ENCODE data around the gene LECT2. TPM values are rescaled to one million over a fixed set of nuclear protein-coding genes. Genes with fewer than 3 reads are reported as not detected.
A peak's percentile ranks its signal among the peaks of the same experiment; 100 is the strongest.

Gene LECT2
- total RNA-seq, 4 donors from 2014 or later, result not detected

- ATAC-seq (ENCODE audit: low FRiP score), result peak; percentile 52
- DNase-seq (ENCODE audit: low spot score), result no peak
- TF ChIP-seq, protein P1, sequence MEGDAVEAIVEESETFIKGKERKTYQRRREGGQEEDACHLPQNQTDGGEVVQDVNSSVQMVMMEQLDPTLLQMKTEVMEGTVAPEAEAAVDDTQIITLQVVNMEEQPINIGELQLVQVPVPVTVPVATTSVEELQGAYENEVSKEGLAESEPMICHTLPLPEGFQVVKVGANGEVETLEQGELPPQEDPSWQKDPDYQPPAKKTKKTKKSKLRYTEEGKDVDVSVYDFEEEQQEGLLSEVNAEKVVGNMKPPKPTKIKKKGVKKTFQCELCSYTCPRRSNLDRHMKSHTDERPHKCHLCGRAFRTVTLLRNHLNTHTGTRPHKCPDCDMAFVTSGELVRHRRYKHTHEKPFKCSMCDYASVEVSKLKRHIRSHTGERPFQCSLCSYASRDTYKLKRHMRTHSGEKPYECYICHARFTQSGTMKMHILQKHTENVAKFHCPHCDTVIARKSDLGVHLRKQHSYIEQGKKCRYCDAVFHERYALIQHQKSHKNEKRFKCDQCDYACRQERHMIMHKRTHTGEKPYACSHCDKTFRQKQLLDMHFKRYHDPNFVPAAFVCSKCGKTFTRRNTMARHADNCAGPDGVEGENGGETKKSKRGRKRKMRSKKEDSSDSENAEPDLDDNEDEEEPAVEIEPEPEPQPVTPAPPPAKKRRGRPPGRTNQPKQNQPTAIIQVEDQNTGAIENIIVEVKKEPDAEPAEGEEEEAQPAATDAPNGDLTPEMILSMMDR (IDR thresholded peaks at IDR 0.05), result no peak
Observed at GRCh38 chr5:135973323-135974020, 18.7 kb upstream of the LECT2 start.

DNA sequence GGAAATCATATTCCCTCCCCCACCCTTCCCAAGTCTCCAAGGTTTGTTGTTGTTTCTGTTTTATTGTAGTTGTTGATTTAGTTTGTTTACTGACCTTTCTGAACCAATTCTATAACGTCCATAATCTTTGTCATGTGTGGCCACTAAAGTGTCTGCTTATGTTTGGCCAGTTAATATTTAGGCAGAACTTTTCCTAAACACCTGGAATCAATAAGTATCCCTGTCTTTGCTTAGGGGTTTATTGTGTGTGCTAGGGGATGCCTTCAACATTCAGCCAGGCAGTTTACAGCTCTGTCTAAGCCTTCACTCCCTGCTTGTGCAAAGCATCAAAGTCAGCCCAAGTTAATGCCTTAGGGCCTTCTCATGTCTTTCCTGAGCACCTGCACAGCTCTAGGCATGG is 16.9 kb upstream of the LECT2 start:
- TF ChIP-seq, protein P1 (IDR thresholded peaks at IDR 0.05), result no peak
- DNase-seq (ENCODE audit: low spot score) (no peak), ATAC-seq (ENCODE audit: low FRiP score) (no peak)

GRCh38 chr5:135966790-135967189 is 12.0 kb upstream of the LECT2 start:
- ATAC-seq (ENCODE audit: low FRiP score), result no peak
- DNase-seq (ENCODE audit: low spot score), result no peak
- TF ChIP-seq, protein P1 (IDR thresholded peaks at IDR 0.05), result no peak

DNA sequence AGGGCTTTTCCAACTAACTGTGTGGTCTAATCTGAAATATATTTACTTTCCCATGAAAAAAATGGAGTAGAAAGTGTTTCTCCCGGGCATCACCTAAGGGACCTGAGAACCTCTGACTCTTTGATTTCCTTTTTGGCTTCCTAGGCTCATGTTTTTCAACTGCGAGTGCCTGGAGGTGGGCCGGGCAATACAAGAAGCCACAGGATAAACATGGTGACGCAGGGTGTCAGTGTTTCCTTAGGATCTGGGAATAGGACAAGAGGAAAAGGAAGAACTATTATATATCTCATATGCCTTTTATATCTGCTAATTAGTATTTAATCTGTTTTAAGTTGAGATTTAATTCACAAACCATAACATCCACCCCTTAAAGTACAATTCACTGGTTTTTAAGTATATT is 11.4 kb upstream of the LECT2 start:
- TF ChIP-seq, protein P1 (IDR thresholded peaks at IDR 0.05), result no peak
- DNase-seq (ENCODE audit: low spot score) (no peak), ATAC-seq (ENCODE audit: low FRiP score) (no peak)

GRCh38 chr5:135965504-135965903 is 10.7 kb upstream of the LECT2 start:
- no peak for ATAC-seq (ENCODE audit: low FRiP score)
- DNase-seq (ENCODE audit: low spot score), result no peak
- TF ChIP-seq, protein P1 (IDR thresholded peaks at IDR 0.05), result no peak

DNA sequence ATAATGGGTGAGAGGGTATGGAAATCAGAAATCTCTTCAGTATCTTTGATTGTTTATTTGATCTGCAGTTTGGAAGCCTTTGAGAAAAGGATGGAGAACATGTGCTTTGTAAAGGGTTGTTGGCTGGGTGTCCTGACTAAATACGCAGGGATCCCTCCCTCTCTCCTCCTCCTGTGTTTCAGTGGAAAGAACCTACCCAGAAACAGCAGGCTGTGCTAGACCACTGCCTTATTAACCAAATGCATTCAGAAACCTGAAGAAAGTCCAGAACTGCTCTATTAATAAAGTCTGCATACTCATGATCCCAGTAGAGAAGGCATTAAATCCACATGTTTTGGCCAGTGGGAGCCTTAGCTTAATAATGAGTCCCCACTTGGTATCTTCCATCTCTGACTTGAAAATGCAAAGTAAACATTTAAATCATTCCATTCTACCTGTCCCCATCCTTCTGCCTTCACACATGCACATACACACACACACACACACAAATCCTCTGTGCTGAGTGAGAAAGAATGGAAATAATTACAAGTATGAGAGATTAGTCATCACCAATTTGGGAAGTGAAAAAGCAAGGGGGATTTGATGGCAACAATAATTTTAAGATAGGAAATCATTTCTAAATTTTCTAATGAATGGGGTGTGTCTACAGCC is 10.0 kb upstream of the LECT2 start:
- TF ChIP-seq, protein P1 (IDR thresholded peaks at IDR 0.05), result no peak
- ATAC-seq (ENCODE audit: low FRiP score) (no peak), DNase-seq (ENCODE audit: low spot score) (no peak)

DNA sequence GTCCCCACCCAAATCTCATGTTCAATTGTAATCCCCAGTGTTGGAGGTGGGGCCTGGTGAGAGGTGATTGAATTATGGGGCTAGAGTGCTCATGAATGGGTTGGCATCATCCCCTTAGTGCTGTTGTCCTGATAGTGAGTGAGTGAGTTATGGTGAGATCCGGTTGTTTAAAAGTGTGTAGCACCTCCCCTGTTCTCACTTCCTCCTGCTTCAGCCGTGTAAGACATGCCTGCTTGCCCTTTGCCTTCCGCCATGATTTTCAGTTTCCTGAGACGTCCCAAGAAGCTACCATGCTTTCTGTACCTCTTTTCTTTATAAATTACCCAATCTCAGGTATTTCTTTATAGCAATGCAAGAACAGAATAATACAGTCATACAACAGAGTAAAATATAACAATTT is 742 bp upstream of the LECT2 start:
- TF ChIP-seq, protein P1 (IDR thresholded peaks at IDR 0.05), result no peak
- no peak for DNase-seq (ENCODE audit: low spot score)
- ATAC-seq (ENCODE audit: low FRiP score), result no peak
